Calu3 (cell line): ENCODE results near the gene ZNF783. TPM values are rescaled to one million over a fixed set of nuclear protein-coding genes. Genes with fewer than 3 reads are reported as not detected.

Experiments
- BruUV-seq: library from RNA; stranded (reverse); fragments of 400-500 nt; replicated peaks from 2 replicates; lab custom pipeline; 2021; lab: Mats Ljungman, UMichigan
- CTCF ChIA-PET: fragments of 300-600 bp; sonication (Branson Sonifier 250); formaldehyde crosslinking; loops from one replicate; lab custom pipeline; 2022; ENCODE audit warnings: antibody characterized with exemption; lab: Charles Lee
- DNase-seq: peaks from one replicate; pipeline ENCODE4 v3.0.0; 2022
- H3K27ac Mint-ChIP-seq: one replicate; pipeline ENCODE4 v1.8.0; 2022; ENCODE audit warnings: mixed read lengths; ENCODE audit not compliant: unreplicated experiment
- H3K27me3 Mint-ChIP-seq: one replicate; pipeline ENCODE4 v1.8.0; 2022; ENCODE audit warnings: mixed read lengths; ENCODE audit not compliant: unreplicated experiment
- H3K36me3 Mint-ChIP-seq: one replicate; pipeline ENCODE4 v1.8.0; 2022; ENCODE audit warnings: mild to moderate bottlenecking, moderate library complexity, mixed read lengths; ENCODE audit not compliant: insufficient read depth, unreplicated experiment
- H3K4me1 Mint-ChIP-seq: one replicate; pipeline ENCODE4 v1.8.0; 2022; ENCODE audit warnings: mild to moderate bottlenecking, low read depth, mixed read lengths; ENCODE audit not compliant: unreplicated experiment
- H3K4me3 Mint-ChIP-seq: one replicate; pipeline ENCODE4 v1.8.0; 2022; ENCODE audit warnings: mild to moderate bottlenecking, low read depth, moderate library complexity, mixed read lengths; ENCODE audit not compliant: unreplicated experiment
- H3K9me3 Mint-ChIP-seq: one replicate; pipeline ENCODE4 v1.8.0; 2022; ENCODE audit warnings: low read depth, mixed read lengths; ENCODE audit not compliant: unreplicated experiment
- CTCF ChIP-seq: fragments of 200-600 bp; IDR thresholded peaks from one replicate; pipeline ENCODE4 v1.8.0; 2022; ENCODE audit warnings: antibody characterized with exemption; ENCODE audit not compliant: unreplicated experiment
- intact Hi-C: fragments of 100-400 bp; cut with micrococcal nuclease; formaldehyde crosslinking; loops from one replicate; pipeline ENCODE4 v1.10.0; 2022; ENCODE audit not compliant: unreplicated experiment
- total RNA-seq: library from RNA; stranded (reverse); gene quantifications from 2 replicates; pipeline ENCODE4 v1.2.3, GENCODE V29; 2022

Gene ZNF783
- total RNA-seq, 1 experiment from 2014 or later, result 17.8 TPM

- CTCF ChIA-PET, result no interaction called here
- Mint-ChIP-seq H3K27me3 (no peaks in the 10 kb centered on the region), H3K27ac (no peak overlapping the region), H3K4me1 (peaks cover 3% of the 10 kb centered on the region), H3K36me3 (peaks cover under 1% of the 10 kb centered on the region), H3K4me3 (no peak overlapping the region), H3K9me3 (no peaks in the 10 kb centered on the region)
- intact Hi-C loops, result no loop called here
- no peak for TF ChIP-seq CTCF
- DNase-seq, result no peak
- BruUV-seq, result no TSS peak
Observed at GRCh38 chr7:149291036-149291780, 29.2 kb downstream of the ZNF783 start.

- no peak for DNase-seq
- H3K36me3 Mint-ChIP-seq, result no peaks in the 10 kb centered on the region
- BruUV-seq, result no TSS peak
- H3K27me3 Mint-ChIP-seq, result no peaks in the 10 kb centered on the region
- H3K4me3 Mint-ChIP-seq, result no peak overlapping the region
- no peaks in the 10 kb centered on the region for H3K9me3 Mint-ChIP-seq
- no peak for TF ChIP-seq CTCF
- H3K4me1 Mint-ChIP-seq, result no peaks in the 10 kb centered on the region
- no peak overlapping the region for H3K27ac Mint-ChIP-seq
- intact Hi-C loops, result no loop called here
- CTCF ChIA-PET, result interaction anchor here (0.6 kb wide), 1 partner anchor 13 kb away, joined by 3 read pairs; no protein-coding TSS in a partner anchor
Observed at GRCh38 chr7:149291781-149292461, 29.9 kb downstream of the ZNF783 start.

GRCh38 chr7:149292462-149292823 lies 30.4 kb downstream of the ZNF783 start:
- TF ChIP-seq CTCF, result no peak
- no peaks in the 10 kb centered on the region for H3K36me3 Mint-ChIP-seq
- no TSS peak for BruUV-seq
- DNase-seq, result no peak
- no peaks in the 10 kb centered on the region for H3K27me3 Mint-ChIP-seq
- no peaks in the 10 kb centered on the region for H3K9me3 Mint-ChIP-seq
- CTCF ChIA-PET, result interaction anchor here (0.6 kb wide), 1 partner anchor 13 kb away, joined by 3 read pairs; no protein-coding TSS in a partner anchor
- no peak overlapping the region for H3K4me3 Mint-ChIP-seq
- no peaks in the 10 kb centered on the region for H3K4me1 Mint-ChIP-seq
- no peak overlapping the region for H3K27ac Mint-ChIP-seq
- intact Hi-C loops, result no loop called here

GRCh38 chr7:149293338-149293737 lies 31.3 kb downstream of the ZNF783 start:
- Mint-ChIP-seq H3K4me1 (no peaks in the 10 kb centered on the region), H3K4me3 (no peak overlapping the region), H3K27me3 (peaks cover under 1% of the 10 kb centered on the region), H3K9me3 (no peaks in the 10 kb centered on the region), H3K36me3 (no peaks in the 10 kb centered on the region), H3K27ac (no peak overlapping the region)
- TF ChIP-seq CTCF, result no peak
- CTCF ChIA-PET, result no interaction called here
- intact Hi-C loops, result no loop called here
- no TSS peak for BruUV-seq
- no peak for DNase-seq
